Stimulated activated naive CD8-positive, alpha-beta T cell treated with anti-CD3 and anti-CD28 coated beads, Interleukin-15, Interleukin-2, amounts not matched to agents 100 U/mL and 50 U/mL, for 24 hours (primary cell): Measurements from ENCODE around the gene MIPEP.
"Not testable (repeated sequence)": the region's sequence is repeated elsewhere in the genome, so short reads cannot be mapped to it uniquely, and the experiment has no call there.

ENCODE experiments used
- ATAC-seq: fragments of 150-1000 bp; cut with Tn5 transposase; one replicate; pipeline ENCODE4 v1.10.0; 2021
- DNase-seq: peaks from one replicate; pipeline ENCODE4 v3.0.0; 2021

Gene MIPEP

DNA sequence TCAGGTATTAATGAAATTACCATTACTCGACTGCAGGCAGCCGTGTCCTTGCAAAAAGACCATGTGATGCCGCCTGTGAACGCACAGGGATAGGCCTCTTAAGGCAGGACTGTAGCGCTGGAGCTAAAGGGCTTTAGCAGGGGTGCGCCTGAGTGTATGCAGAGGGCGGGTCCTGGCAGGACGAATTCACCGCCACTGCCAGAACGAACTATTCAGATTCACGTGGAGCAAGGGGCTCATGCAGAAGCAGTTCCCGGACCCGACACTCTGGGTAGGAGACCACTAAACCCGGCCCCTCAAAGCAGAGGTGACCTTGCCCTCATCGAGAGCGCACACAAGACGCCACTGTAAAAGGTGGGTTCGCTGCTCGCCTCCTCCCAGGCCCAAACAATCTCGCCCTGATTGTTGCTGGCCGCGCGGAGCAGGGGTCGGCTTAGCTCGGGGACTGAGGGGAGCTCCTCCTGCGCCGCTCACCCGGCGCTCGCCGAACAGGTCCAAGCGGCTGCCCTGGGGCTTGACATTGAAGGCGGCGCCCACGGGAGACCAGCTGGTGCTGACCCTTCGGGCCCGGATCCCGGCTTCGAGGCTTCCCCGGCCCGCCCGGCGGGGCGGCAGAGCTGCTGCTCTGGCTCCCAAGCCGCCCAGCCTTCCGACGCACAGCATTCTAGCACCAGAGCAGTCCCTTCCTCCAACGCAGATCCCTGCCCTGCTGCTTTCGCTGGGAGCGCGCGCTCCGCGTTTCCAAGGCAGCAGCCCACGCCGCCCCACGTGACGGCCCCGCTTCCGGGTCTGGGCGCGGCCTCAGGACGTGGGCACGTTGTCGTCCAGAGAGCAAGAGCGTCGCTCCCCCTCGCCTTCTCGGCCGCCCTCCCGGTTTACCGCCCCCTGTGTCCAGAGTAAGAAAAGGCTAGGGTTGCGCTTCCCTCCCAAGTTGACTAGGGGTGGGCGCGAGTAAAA, at the start of gene MIPEP:
MIPEP (minus strand) TSS at position 743 of the 957 bp plus-strand sequence; CDS start at position 663, 80 bp downstream.
- ATAC-seq (peak; percentile 97), DNase-seq (peak; percentile 94)

DNA sequence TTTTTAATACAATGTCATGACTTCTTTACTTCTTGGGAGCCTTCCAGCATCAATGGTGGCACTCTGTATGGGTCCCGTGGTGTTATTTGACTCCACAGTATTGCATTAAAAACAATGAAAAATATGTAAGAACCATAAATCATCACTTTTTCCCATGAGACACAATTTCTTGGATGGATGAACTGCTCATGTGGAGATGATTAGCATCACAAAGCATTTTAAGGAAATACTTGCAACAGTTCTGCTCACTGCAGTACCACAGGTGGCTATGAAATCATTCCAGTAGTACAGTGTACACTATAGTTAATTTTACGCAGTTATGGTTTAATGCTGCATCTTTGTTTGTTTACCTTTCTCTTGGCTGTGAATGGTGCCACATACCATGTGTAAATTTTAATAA, 45.3 kb upstream of the MIPEP start:
- ATAC-seq (no peak), DNase-seq (no peak)

GRCh38 chr13:23928985-23929384, 39.8 kb upstream of the MIPEP start:
- ATAC-seq (peak; percentile 61), DNase-seq (no peak)

DNA sequence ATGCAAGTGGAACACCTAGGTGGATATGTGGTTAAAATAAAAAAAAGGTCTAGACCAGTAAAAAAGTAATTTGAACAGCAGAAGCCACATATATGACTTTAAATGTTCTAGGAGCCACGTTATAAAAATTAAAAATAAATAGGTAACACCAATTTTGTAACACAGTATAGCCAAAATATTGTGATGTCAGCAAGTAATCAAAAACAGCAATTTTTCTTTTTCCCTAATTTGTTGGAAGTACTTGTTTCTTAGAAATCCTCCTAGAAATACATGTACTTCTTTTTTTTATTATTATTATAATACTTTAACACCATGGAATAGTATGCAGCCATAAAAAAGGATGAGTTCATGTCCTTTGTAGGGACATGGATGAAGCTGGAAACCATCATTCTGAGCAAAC, 33.8 kb upstream of the MIPEP start:
- DNase-seq: no peak
- ATAC-seq: no peak

DNA sequence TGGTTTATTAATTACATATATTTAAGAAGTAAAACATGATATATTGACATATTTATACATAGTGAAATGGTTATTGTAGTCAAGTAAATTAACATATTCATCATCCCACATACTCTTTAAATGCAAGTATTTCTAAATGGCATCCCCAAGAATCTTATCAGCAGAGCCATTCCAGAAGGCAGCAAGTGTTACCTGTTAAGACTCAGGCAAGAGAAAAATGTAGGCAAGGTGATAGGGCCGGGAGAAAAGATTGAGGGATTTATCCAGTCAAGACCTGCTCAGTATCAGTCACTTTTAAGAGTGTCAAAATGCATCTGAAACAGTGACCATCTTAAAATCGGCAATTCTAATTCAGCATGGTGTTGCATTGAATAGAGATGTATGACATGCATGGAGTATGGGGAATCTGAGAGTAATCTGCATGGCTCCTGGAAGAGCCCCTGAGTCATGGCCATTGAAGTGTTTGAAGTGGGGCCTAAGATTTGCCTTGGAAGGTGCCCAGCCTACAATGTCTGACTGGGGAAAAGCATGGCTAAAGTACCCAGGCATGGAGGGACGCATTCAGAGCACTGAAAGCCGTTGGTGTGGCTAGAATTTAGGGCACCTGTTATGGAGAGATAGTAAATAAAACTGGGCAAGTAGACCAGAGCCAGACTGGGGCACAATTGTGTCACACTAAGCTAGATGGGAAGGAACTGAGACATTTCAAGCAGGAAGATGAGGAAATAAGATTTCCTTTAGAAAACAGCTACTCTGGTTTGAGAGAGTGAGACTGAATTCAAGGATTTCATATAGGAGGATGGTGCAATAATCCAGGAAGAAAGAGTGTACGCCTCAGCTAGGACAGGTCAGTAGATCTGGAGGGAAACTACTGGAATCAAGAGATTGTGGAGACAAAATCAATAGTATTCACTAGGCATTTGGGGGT, 33.1 kb upstream of the MIPEP start:
- DNase-seq (no peak), ATAC-seq (no peak)

DNA sequence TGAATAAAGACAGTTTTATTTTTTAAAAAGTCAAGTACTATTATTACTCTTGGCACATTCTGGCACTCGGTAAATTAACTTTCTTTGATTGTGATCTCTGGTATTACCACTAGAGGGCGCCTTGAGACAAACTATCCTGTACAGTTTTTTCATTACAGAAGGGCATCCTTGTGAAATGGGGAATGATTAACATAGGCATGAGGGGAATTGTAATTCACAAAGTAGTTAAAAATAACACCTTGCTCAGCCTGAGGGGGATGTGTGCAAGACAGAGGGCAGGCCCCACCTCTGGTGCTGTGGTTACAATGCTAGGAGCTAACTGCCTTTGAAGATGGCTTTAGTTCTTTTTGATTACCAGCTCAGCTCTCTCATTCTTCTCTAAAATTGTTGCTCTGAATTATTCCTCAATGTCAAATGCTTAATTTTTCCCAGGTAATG, 32.3 kb upstream of the MIPEP start:
- ATAC-seq (no peak), DNase-seq (no peak)

- DNase-seq: no peak
- ATAC-seq: no peak
Measured at GRCh38 chr13:23919006-23919405, 29.8 kb upstream of the MIPEP start.

DNA sequence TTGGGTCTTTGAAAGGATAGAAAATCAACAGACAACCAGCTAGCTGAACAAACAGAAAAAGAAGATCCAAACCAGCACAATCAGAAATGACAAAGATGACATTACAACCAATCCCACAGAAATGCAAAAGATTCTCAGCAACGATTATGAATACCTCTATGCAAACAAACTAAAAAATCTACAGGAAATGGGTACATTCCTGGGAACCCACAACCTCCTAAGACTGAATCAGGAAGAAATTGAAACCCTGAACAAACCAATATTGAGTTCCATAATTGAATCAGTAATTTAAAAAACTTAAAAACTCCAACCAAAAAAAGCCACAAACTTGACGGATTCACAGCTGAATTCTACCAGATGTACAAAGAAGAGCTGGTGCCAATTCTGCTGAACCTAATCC, 29.0 kb upstream of the MIPEP start:
- DNase-seq (no peak), ATAC-seq (no peak)

- DNase-seq (no peak), ATAC-seq (no peak)
Measured at GRCh38 chr13:23915308-23915707, 26.1 kb upstream of the MIPEP start.

DNA sequence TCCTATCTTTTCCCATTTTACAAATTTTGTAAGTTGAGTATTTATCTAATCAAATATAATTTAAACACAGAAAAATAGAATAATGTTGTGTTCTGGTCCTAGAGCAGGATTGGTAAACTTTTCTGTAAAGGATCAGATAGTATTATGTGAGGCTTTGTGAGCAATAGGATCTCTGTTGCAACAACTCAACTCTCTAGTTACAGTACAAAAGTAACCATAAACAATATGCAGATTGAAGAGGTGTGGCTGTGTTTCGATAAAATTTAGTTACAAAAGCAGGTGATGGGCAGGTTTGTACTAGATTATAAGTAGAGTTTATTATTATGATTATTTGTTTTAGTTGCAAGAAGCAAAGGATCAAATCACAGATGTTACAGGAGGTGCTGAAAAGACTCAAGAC, 23.3 kb upstream of the MIPEP start:
- no peak for ATAC-seq

DNA sequence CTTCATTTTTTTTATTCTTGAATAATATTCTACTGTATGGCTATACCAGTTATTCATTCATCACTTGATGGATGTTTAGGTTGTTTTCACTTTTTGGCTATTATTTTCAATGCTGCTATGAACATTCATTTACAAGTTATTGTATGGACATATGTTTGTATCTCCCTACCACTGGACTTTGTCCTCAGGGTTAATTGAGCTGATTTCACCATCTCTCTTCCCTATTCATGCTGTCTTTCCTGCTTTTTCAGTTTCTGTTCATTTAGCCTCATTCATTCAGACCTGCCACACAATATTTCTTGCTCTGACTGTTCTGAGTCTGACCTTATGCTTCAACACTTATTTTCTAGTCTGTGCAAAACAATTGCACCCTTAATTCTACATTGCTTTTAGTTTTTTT, 20.4 kb upstream of the MIPEP start:
- ATAC-seq (no peak), DNase-seq (no peak)

More for the DNA sequence above, 23.3 kb upstream of the MIPEP start:
- DNase-seq: no peak

- ATAC-seq: no peak
- DNase-seq: no peak
Measured at GRCh38 chr13:23905766-23906165, 16.6 kb upstream of the MIPEP start.

DNA sequence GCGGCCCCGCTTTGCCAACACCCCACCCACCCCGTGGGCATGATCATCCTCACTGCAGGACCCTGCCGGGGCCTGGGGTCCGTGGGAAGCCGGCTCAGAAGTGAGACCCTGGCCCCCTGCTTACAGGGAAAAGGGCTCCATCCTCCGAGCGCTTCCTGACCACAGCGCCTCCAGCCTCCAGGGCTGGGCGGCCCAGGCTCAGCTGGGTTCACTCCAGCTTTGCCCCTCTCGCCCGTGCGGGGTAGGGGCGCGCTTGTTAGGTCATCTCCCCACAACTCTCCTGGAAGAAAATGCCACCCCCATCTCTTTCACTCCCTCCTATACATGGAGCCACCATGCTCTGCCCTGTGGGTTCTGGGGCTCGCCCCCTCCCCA, 14.7 kb upstream of the MIPEP start:
- ATAC-seq (peak; percentile 10), DNase-seq (no peak)

DNA sequence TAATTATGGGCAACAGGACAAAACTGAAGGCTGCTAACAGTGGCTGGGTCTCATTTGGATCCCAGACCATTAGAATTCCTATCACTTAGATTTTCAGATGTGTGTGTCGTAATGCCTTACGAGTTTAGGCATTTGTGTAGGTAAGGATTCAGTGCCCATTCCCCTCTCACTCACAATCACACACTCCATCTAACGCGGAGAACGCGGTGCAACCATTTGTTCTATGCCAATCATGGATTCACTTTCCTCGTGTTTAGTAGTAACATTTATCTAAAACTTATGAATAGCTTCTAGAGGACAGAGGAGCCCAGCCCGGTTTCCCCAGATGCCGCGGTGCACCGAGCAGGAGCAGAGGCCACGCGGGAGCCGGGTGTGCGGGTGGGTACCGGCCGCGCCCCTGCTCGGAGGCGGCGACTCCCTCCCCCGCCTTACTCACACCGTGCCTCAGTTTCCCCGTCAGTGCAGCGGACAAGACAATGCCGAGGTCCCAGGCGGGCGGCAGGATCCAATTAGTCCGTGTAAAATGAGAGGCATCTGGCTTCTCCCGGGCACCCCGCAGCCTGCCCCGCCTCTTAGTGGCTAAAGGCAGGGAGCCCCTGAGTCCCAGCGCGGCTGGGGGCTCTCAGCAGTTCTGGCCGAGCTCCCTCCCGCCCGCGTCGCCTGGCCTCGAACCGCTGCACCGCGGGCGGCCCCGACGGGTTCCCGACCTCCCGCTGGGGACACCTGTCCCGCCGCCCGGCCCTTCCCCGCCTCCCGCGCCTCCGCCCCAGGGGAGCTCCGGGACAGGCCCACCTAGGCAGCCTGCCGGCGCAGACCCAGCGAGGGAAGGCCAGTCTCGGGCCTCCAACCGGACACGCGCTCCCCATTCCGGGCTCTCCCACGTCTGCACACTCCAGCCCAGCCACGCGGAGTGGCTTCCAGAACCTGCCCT, 14.0 kb upstream of the MIPEP start:
- no peak for ATAC-seq
- no peak for DNase-seq

- ATAC-seq: peak; percentile 12
- DNase-seq: no peak
Measured at GRCh38 chr13:23901365-23901764, 12.2 kb upstream of the MIPEP start.

DNA sequence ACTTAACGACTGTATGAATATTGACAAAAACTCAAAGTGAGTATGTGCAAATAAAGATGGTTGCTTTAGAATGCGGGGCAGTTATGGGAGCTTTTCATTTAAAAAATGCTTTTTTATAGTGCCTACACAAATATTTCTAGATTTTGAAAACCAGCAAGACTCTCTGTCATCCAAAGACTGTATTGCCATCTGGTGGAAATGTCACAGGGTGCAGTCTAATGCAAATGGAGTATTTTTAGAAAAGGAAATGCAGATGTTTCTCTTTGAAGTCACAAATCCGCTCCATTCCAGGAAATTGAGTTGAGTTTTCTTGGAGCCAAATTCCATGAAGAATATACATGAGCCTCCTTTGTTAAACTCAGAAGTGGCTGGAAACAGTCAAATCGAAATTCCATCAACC, 10.4 kb upstream of the MIPEP start:
- DNase-seq (peak; percentile 30), ATAC-seq (no peak)

GRCh38 chr13:23898101-23898500, 8.9 kb upstream of the MIPEP start:
- ATAC-seq: no peak

DNA sequence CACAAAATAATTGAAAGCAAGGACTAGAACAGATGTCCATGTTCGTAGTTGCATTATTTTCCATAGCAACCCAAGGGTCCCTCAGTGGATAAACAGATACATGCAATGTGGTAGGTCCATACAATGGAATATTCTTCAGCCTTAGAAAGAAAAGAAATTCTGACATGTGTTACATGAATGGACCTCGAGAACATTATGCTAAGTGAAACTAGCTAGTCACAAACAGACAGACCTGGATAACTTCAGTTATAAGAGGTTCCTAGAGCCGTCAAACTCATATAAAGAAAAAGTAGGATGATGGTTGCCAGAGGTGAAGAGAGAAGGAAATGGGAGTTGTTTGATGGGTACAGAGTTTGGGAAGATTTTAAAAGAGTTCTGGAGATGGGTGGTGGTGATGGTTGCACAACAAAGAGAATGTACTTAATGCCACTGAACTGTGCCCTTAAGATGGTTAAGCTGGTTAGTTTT, 8.3 kb upstream of the MIPEP start, which contains the start of gene C1QTNF9B:
C1QTNF9B (minus strand) TSS at position 51 of the 468 bp plus-strand sequence.
- not testable (repeated sequence) for ATAC-seq, DNase-seq

More at GRCh38 chr13:23898101-23898500, 8.9 kb upstream of the MIPEP start:
- DNase-seq: no peak

- not testable (repeated sequence) for DNase-seq, ATAC-seq
Measured at GRCh38 chr13:23894746-23895145, 5.5 kb upstream of the MIPEP start.

- ATAC-seq: not testable (repeated sequence)
Measured at GRCh38 chr13:23893791-23894190, 4.6 kb upstream of the MIPEP start.

More at GRCh38 chr13:23893791-23894190, 4.6 kb upstream of the MIPEP start:
- DNase-seq: not testable (repeated sequence)
